Measurements from ENCODE around the gene GTF2I.
"Not testable (repeated sequence)": the region's sequence is repeated elsewhere in the genome, so short reads cannot be mapped to it uniquely, and the experiment has no call there.

The GTF2I gene

DNA sequence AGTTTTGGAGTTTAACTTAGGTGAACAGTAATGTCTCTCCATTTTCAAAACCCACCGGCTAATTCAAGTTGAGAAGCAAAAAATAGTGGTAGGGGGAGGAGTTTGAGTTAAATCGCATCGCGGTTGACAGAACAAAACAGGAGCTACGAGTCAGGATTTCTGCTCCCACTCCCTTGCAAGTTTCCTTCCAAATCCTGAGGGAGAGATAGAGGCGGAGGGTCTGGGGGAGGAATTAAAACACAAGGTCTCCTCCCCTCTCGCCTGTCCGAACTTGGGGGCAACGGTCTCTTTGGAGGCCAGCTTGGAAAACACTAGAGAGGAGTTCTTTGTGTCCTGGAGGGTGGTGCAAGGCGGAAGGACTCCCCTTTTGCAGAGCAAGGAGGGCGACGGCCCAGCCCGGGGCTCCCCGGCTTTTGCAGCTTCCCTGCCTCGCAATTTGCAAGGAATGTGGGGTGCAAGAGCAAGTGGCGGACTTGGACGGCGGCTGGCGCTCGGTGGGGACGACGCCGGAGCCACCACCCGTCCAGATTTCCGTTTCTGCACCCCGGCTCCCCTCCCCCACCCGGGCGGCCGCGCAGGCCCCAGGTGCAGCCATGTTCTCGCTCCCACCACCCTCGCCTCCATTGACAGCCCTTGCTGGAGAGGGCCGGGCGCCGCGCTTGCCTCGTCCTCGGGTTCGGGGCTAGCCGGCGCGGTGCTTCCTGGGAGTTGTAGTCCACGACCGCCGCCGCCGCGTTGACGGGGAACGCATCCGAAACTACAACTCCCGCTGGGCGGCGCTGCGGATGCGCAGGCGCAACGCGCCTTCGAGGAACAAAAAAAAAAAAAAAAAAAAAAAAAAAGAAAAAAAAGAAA, 454 bp upstream of the GTF2I start:
- DNase-seq: peak; percentile 98 to 99

DNA sequence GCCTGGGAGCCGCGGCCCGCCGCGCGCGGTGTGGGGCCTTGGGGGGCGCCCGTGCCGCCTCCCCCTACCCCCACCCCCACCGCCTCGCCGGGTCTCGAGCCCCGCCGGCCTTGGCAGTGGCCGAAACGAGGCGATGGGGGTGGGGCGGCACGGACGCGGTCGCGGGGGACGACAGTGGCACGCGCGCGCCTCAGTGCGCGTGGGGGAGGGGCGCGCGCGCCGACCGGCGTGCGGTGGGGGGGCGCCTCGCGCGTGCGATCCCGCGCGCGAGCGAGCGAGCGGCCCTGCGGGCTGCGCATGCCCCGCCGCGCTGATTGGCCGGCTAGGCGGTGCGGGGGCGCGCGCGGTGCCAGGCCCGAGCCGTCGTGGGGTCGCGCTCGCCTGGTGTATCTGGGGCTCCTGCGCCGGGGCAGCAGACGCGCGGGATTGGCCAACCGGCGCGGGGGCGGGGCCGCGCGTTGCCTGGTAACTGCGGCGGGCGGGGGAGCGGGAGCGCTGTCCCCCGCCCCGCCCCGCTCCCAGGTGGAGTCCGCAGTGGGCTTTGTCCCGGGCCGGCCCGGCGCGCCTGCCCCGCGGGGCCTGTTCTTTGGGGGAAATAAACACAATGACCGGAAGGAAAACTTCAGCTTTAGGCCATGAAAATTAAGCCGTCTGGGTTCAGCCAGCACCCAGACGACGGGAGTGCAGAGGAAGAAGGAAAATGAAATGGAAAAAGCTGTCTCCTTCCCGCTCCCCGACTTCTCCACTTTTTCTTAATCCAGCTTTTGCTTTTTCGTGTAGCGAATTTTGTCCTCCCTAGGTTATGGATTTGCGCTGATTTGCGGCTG, 873 bp downstream of the GTF2I start:
- peak; percentile 86 to 89 for DNase-seq

DNA sequence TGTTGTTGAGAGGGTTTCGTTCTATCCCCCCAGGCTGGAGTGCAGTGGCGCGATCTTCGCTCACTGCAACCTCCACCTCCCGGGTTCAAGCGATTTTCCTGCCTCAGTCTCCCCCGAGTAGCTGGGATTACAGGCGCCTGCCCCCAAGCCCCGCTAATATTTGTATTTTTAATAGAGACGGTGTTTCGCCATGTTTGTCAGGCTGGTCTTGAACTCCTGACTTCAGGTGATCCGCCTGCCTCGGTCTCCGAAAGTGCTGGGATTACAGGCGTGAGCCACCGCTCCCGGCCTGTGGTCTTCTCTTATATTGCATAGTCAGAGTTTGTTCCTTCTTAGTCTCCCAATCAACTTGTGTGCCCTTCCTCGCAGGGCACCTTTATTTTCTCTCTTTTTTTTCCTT, 2.7 kb downstream of the GTF2I start:
- DNase-seq: not testable (repeated sequence)

DNA sequence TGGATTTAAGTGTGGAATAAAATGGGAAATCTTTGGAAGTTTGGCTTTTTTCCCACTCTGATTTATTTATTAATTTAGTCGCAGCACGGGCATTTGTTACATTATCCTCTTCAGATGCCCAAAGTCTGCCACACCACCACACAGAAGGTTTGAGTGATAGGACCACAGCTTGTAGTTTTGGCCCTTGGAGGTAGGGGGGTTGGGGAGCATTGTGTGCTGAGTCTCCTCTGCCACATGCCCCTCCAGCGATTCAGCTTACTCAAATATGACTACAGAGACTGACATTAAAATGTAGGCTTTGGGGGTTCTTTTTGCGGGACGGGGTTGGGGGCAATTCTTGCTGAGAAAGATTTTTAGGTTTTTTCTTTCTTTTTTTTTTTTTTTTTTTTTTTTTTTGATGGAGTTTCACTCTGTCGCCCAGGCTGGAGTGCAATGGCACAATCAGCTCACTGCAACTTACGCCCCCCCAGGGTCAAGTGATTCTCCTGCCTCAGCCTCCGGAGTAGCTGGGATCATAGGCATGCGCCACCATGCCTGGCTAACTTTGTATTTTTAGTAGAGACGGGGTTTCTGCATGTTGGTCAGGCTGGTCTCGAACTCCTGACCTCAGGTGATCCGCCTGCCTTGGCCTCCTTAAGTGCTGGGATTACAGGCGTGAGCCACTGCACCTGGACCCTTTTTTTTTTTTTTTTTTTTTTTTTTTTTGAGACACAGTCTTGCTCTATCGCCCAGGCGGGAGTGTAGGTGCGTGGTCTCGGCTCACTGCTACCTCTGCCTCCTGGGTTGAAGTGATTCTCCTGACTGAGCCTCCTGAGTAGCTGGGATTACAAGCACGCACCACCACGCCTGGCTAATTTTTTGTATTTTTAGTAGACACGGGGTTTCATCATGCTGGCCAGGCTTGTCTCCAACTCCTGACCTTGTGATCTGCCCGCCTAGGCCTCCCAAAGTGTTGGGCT, 4.6 kb downstream of the GTF2I start:
- DNase-seq: not testable (repeated sequence)

DNA sequence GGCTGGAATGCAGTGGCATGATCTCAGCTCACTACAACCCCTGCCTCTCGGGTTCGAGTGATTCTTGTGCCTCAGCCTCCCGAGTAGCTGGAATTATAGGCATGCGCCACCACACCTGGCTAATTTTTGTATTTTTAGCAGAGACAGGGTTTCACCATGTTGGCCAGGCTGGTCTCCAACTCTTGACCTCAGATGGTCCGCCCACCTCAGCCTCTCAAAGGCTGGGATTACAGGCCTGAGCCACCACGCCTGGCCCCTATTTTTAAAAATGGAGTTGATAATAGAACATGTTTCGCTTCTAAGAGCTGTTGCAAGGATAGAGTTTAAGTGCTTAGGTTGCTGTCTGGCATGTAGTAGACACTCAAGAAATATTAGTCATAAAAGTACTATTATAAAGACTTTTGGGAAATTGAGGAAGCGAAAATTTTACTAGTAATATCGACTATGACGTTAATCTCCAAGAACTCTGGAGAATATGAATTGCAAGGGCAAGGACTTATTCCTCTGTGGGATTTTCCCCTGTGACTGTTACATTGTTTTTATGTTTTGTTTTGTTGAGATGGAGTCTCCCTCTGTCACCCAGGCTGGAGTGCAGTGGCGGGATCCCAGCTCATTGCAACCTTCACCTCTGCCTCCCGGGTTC, 7.9 kb downstream of the GTF2I start:
- DNase-seq: no peak

DNA sequence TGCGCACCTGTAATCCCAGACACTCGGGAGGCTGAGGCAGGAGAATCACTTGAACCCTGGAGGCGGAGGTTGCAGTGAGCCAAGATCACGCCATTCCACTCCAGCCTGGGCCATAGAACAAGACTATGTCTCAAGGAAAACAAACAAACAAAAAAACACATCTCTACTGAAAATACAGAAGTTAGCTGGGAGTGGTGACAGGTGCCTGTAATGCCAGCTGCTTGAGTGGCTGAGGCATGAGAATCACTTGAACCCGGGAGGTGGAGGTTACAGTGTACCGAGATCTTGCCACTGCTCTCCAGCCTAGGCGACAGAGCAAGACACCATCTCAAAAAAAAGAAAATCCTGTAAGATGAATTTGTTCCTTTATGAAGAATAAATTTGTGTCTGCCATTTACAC, 9.5 kb downstream of the GTF2I start:
- DNase-seq: not testable (repeated sequence)

DNA sequence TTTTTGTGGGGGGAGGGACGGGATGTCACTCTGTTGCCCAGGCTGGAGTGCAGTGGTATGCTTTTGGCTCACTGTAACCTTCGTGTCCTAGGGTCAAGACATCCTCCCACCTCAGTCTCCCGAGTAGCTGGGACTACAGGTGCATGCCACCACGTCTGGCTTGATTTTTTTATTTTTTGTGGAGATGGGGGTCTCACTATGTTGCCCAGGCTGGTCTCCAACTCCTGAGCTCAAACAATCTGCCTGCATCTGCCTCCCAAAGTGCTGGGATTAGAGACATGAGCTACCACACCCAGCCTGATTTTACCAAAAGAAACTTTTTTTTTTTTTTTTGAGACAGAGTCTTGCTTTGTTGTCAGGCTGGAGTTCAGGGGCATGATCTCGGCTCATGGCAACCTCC, 10.0 kb downstream of the GTF2I start:
- DNase-seq: not testable (repeated sequence)

DNA sequence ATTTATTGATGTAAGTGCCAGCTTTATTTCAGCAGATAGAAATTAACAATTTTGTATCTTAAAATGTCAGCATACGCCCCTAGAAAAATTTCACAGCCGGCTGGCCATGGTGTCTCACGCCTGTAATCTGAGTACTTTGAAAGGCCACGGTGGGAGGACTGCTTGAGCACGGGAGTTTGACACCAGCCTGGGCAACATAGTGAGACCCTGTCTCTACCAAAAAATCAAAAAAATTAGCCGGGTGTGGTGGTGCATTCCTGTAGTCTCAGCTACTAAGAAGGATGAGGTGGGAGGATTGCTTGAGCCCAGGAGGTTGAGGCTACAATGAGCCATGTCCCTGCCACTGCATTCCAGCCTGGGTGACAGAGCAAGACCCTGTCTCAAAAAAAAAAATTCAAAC, 14.1 kb downstream of the GTF2I start:
- no peak for DNase-seq

DNA sequence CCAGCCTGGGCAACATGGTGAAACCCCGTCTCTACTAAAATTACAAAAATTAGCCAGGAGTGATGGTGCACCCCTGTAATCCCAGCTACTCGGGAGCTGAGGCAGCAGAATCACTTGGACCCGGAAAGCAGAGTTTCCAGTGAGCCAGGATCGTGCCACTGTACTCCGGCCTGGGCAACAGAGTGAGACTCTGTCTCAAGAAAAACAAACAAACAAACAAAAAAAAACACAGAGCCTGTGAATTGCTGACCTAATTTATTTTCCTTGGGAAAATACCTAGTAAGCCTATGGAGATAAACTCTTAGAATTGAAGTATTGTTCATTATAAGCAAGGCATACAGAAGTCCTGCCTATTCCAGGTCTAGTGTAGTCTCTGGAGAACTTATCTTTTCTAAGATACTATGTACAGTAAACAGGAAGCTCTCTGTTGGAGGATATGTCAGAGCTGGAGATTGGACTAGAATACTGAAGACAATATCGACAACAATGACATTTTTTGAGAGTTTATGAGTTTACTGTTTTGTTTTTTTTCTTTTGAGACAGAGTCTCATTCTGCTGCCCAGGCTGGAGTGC, 14.9 kb downstream of the GTF2I start:
- DNase-seq: no peak

DNA sequence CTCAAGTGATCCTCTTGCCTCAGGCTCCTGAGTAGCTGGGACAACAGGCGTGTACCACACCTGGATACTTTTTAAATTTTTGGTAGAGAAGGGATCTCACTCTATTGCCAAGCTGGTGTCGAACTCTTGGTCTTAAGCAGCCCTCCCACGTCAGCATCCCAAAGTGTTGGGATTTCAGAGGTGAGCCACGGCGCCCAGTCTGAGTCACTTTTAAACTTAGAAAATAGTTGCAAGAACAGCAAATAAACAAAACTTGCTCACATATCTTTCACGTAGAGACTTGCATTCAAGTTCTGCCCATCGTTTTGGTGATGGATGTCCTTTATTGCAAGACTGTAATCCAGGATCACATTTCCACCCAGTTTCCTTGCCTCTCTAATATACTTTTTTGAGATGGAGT, 16.6 kb downstream of the GTF2I start:
- DNase-seq: no peak

DNA sequence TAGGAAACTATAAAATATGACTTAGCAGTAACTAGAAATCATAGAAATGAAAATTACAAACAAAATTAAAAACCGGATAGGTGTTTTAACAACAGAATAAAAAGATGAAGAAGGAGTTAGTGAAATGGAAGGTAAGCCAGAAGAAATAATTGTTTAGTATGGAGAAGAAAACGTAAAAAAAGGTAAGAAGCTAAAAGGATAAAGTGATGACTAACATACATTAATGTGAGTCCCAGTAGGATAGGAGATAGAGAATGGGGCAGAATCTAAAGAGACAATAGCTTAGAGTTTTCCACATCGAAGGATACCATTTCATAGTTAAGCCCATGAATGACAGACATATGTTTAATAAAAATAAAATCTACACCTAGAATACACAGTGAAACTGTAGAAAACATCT, 25.3 kb downstream of the GTF2I start:
- DNase-seq: no peak

DNA sequence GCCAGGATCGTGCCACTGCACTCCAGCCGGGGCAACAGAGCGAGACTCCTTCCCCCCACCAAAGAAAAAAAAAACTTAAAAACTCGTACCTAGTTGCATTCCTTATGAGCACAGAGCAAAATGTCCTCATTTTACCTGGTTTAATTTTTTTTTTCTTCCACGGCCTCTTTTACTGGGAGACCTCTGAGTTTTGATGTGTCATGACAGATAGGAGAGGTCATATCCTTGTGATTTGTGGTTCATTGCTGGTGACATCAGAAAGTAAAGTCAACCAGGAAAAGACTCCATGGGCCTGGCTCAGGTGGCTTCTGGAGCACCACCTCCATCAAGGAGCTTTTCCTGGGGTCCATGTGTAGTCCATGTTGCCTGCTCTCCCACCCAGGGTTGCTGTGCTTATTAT, 26.3 kb downstream of the GTF2I start:
- no peak for DNase-seq

DNA sequence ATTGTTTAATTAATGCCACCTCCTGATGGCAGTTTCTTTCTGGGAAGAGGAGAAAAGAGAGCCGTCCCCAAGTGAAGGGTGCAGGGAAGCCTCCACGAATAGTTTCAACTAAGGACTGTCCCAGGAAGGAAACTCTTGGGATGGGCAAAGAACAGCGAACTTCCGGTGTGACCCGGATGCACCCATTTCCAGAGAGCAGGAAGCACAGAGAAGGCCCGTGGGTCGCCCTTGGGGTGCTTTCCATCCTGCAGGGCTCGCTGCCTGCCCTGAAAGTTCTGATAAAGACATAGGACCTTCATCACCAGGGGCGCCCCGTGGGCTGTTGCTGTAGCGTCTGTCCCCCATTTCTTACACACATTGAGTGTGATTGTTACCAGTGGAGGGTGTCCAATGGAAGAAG, 27.0 kb downstream of the GTF2I start:
- DNase-seq: no peak

DNA sequence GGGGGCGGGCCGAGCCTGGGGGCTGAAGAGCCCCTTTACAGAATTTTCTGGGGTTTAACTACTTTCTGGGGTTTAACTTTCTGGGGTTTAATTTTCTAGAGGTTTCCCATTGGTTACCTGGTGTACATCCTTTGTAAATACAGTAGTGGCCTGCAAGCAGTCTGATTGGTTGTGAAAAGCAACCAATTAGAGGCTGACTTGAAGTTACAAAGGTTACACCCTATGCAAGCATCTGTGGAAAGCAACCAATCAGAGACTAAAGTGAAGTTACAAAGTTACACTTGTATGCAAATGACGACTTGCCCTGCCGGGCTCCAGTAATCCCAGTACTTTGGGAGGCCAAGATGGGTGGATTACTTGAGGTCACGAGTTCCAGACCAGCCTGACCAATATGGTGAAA, 27.4 kb downstream of the GTF2I start:
- DNase-seq: no peak

DNA sequence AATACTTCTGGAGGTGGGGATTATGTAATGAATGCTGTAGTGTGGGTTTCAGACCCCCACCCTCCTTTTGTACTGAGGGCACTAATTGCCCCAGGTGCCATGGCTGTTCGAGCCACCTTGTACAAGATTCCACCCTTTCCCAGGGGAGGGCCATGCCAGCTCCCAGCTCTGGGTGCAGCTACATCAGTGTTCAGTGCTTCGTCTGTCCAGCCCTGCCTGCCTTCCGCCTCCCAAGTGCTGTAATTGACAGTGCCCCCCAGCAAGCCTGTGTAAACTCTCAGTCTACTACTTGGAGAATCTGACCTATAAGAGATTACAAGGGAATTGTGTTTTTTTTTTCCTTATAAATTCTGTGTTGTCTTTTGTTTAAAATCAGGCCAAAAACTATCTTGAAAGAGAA, 33.0 kb downstream of the GTF2I start:
- no peak for DNase-seq

DNA sequence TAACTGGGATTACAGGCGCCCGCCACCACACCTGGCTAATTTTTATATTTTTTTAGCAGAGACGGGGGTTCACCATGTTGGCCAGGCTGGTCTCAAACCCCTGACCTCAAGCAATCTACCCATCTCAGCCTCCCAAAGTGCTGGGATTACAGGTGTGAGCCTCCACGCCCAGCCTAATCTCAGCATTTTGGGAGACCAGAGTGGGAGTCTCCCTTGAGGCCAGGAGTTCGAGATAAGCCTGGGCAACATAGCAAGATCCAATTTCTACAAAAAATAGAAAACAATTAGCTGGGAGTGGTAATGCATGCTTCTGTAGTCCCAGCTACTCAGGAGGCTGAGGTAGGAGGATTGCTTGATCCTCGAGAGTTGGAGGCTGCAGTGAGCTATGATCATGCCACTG, 46.9 kb downstream of the GTF2I start:
- DNase-seq: not testable (repeated sequence)

DNA sequence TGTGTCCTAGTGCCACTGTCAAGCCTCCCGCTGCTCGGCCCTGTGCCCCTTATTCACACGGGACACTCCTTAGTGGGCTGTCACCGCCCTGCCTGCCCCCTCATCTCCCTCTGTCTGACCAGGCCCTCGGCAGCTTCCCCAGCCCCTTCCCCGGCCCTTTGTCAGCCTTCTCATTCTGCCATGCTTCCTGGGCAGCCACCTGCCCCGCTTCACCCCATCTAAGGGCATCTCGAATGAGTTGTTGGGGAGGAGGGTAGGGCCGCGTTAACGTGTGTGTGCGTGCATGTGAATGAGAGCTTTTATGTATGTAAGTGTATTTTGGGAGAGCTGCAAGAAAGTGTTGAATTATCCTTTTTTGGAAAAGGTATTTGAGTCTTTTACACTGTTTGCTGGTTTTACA, 49.7 kb downstream of the GTF2I start:
- DNase-seq: no peak

DNA sequence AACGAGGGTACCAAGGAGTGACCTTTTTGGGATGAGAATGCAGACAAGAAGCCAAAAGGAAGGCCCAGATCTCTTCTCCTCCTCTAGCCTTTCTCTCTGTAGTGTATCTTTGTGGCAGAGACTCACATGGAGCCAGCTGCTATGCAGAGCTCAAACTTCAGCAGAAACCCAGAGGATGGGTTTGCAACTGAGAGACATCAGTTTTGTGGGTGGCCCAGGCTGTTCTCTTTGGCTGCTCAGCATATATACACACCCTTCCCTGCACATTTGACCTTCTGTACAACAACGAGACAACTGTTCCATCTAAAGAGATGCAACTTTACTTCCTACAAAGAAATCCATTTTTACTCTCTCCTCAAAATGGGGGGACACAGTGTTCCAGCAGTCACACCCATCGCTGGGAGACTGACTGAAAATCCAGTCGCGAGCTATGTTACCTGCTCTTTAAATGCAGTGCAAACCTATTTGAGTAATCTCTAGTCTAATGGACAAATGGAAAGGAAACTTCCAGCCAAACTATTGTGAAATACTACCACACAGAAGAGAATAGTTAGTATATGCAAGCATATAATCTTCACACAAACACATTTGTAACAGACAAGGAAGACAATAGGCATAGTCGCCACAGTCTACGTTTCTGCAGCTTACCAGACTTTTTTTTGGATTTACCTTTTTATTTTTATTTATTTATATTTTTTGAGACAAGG, 51.2 kb downstream of the GTF2I start:
- DNase-seq: no peak

DNA sequence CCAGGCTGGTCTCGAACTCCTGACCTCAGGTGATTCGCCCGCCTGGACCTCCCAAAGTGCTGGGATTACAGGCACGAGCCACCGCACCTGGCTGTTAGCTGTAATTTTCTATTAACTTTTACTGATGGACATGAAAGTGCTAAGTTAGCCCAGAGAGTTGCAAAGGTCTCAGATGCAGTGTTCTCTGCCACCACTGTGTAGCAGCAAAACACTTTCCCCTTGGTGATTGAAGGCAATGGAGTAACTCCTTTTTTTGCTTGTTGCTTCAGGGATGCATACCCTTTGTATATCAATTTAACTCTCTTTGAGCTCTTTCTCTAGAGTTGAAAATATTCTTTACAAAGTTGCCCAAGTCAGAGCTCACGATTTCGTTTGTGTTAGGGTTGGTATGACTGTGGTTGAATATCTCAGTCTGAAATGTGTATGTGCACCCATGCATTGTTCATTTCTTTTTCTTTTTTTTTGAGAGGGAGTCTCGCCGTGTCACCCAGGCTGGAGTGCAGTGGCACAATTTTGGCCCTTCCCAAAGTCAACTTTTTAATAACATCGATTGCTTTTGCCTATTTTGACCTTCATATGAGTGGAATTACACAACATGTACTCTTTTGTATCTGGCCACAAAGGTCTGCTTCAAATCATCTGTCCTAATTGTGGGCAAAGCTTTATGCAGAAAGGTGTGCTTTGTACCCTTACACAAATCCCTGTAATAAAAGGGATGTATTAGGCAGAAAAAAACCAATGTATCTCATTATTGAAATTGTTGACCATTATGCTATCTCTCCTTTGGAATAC, 52.6 kb downstream of the GTF2I start:
- DNase-seq: no peak

DNA sequence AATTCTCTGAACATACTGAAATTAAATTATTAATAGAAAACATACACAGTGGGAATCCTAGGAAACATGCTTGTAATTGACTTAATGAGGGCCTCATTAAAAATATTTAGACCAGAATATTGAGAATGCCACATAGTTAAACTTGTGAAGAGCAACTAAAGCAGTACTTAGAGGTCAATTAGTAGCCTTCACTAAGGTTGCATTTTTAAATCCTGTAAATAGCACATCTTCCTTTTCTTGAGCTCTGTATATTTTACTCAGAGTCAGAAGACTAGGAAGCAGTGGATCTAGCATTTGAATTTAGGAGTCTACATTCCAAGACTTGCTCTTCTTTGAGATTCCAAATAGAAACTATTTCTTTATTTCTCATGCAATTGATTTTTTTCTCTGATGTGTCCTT, 56.0 kb downstream of the GTF2I start:
- DNase-seq: no peak

DNA sequence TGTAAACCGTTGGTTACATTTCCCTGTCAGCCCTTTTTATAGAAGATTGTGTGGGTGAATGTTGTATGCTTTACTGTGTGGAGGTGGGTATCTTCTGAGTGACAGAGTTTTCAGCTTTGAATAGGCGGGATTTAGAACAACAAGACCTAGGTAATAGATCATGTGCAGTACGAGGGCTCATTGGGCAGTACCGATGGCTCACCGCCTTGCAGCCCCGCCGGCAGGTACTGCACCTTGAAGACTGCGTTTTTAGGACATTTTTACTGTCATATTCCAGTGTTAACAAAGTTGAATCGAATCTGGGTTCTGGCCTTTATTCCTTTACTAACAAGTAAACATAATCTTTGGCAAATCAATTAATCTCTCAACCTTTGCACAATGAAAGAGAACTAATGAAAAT, 60.4 kb downstream of the GTF2I start:
- no peak for DNase-seq

All from stimulated activated CD4-positive, alpha-beta T cell treated with anti-CD3 and anti-CD28 coated beads, Interleukin-2, amount 100 ng/mL, for 48 hours (primary cell).